OCI-LY1 (cell line): ENCODE results near the gene TP73.

Experiments
- CTCF ChIP-seq: fragments of 200-600 bp; sonication (generic), shearing (Covaris generic); IDR thresholded peaks from 2 replicates; pipeline ENCODE4 v1.5.1; 2017; ENCODE audit warnings: mild to moderate bottlenecking, antibody characterized with exemption, low read length, moderate library complexity, mixed read lengths
- EZH2 ChIP-seq: fragments of 200-600 bp; sonication (generic), shearing (Covaris generic); IDR thresholded peaks from 2 replicates; pipeline ENCODE4 v1.8.0; 2017; ENCODE audit warnings: borderline replicate concordance, mixed run types, mild to moderate bottlenecking, antibody characterized with exemption, low read length, moderate library complexity, mixed read lengths

GRCh38 chr1:3679799-3680453 lies 27.6 kb downstream of the TP73 start:
- TF ChIP-seq CTCF (no peak), EZH2 (no peak)
